GM19043 (cell line): ENCODE data around the gene CREB3L2.
A peak's percentile ranks its signal among the peaks of the same experiment; 100 is the strongest.
"Not testable (repeated sequence)": the region's sequence is repeated elsewhere in the genome, so short reads cannot be mapped to it uniquely, and the experiment has no call there.

Experiments used
- ATAC-seq: cut with Tn5 transposase; IDR thresholded peaks from one replicate; pipeline ENCODE4 v1.9.1; 2021; ENCODE audit warnings: low read depth; ENCODE audit not compliant: unreplicated experiment

Gene CREB3L2

DNA sequence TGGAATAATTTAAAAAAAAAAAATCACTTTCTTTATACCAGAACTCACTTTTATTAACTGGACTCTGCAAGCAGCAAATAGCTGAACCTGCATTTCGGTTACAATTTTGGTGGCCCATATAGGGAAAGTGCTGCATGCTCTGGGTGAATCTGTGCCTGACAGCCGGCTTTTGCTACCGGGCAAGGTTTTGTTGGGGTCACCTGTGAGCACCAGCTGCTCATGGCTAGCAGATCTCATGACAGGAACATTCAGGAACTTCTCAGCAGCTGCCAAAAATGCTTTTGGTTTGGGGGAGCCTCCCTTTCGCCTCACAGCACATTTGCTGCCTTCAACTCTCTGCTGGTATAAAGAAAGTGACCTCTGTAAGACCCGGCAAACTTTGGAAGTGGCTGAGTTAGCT, 13.2 kb upstream of the CREB3L2 start:
- ATAC-seq: no peak

DNA sequence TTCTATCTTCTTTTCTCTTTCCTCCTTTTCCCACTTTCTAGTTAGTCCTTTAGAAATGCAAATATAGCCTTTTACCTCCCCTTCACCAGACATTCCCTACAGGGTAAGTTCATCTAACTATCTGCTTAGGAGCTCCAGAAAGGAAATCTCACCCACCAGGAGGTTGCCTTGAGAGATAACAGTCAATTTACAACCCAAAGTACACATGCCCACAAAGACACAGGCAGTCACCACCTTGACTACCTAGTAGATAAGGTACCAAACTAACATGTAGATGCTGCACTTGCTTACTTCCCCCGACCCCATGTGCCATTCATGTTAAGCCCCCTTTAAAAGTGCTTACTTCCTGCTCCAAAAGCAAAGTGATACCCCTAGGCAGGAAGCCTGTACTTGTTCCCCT, 12.8 kb upstream of the CREB3L2 start:
- ATAC-seq: no peak

DNA sequence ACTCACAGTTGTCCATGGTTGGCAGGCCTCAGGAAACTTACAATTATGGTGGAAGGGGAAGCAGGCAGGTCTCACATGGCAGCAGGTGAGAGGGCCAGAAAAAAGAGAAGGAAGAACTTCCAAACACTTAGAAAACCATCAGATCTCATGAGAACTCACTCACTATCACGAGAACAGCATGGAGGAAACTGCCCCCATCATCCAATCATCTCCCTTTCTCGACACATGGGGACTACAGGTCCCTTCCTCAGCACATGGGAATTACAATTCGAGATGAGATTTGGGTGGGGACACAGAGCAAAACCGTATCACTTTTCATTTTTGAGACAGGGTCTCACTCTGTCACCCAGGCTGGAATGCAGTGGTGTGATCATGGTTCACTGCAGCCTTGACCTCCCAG, 12.3 kb upstream of the CREB3L2 start:
- not testable (repeated sequence) for ATAC-seq

DNA sequence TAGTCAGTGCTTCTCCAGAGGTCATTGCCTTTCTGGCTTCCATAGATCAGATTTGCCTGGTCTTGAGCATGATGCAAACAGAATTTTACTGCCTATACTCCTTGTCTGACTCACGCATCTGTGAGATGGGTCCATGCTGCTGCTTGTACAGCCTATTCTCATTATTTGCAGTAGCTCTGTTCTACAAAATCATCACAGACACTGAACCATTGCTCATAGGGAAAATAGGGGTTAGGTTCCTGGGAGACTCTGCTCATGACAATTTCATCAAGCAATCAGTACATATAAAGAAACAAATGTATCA, 7.4 kb upstream of the CREB3L2 start:
- no peak for ATAC-seq

DNA sequence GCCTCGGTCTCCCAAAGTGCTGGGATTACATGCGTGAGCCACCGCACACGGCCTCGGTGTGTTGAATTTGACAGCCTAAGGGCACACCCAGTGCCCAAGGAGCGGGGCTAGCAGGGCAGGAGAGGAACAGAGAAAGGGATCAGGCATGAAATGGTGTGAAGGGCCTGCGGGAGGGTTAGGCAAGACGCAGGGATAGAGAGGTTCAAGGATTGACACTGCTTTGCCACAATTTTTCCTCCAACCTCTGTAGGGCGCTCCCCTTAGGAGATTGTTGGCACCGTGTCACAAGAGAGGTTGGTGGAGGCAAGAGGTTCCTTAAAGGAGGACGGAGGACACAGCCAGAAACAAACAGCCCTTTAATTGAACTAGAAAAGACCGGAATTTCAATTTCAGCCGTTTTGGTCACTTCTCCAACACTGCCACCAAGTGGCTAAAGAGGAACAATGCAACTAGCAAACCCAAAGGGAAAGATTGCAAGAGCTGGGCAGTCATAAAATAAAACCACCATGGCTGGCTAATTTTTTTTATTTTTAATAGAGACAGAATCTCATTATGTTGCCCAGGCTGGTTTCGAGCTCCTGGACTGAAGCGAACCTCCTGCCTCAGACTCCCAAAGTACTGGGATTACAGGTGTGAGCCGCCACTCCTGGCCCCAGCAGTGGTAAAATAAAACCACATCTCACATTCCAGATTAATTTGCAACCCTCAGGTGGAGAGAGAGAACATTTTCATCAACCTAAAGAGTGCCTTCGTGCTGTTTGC, 6.9 kb upstream of the CREB3L2 start:
- ATAC-seq: peak; percentile 49

DNA sequence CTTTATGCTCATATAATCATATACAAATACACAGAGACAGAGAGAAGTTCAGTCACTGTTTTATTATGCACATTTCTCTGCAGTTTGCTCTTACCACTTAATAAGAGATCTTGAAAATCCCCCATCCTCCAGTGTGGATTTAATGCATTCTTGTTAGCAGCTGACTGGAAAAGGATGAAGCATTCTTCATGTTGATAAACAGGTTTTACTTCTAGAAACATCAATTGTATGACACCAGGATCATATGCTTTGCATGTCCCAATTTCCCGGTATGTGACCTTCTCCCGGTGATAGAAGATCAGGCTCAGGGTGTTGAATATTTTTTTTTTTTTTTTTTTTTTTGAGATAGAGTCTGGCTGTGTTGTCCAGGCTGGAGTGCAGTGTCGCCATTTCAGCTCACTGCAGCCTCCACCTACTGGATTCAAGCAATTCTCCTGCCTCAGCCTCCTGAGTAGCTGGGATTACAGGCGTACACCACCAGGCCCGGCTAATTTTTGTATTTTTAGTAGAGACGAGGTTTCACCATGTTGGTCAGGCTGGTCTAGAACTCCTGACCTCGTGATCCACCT, 6.2 kb upstream of the CREB3L2 start:
- ATAC-seq: no peak

DNA sequence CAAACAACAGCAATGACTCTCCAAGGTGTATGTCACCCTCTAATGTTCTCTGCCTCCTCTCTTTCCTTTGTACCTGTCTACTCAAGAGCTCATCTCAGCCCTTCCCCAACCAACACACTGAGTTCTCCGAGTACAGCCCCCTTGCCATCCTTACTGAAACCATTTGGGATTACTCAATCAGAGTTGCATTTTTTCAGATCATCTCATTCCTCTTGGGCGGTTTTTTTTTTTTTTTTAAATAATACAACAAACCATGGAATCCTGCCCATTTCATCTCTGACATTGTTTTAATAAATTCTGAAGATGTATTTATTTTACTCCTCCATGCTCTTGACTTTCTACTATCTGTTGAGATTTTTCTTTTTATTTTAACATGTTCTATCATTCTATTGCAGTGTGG, 4.2 kb upstream of the CREB3L2 start:
- ATAC-seq: no peak

DNA sequence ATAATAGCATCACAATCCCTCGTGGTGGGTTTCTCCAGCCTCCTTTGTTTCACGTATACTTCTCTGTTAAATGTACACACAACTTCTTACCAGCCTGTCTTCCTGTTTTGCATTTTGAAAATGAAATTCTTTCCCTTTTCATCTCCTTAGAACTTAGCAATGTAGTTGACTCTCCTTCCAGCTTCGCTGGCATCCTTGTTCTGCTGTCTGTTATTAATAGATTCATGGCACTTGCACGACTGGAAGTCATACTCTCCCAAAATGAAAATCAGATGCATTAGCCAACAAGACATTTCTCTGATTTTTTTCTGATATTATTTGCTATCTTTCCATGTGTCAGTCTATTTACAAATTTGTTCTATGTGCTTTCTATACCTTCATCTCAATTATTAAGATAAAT, 3.0 kb upstream of the CREB3L2 start:
- ATAC-seq: no peak

DNA sequence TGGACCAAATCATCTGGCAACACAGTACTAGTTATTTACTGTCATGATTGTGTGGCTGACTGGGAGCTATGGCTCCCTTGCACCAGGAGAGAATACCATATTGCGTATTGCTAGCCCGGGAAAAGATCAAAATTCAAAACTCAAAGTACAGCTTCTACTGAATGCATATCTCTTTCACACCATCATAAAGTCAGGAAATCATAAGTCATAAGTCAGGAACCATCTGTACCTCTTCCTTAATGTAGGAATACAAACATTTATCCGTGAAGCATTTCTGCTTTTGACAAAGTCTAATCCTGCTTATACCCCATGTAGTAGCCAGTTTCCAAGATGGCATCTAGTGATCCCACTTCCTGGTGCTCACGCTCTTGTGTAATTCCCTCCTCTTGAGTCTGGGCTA, 2.2 kb upstream of the CREB3L2 start:
- no peak for ATAC-seq

DNA sequence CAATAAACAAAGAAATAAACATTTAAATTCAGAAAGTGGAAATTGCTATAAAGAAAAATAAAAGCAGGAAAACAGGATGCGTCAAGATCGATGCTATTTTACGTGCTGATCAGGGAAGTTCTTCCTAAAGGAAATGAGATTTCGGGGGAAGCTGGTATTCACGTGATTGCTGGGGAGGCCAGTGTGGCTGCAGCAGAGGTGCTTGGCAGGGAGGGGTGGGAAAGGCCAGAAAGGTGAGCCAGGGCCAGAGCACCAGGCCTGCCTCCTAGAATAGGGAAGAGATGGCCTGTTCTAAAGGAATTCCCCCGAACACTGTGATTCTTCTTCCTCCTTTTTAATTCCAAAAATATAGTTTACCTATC, 923 bp upstream of the CREB3L2 start:
- ATAC-seq: no peak

DNA sequence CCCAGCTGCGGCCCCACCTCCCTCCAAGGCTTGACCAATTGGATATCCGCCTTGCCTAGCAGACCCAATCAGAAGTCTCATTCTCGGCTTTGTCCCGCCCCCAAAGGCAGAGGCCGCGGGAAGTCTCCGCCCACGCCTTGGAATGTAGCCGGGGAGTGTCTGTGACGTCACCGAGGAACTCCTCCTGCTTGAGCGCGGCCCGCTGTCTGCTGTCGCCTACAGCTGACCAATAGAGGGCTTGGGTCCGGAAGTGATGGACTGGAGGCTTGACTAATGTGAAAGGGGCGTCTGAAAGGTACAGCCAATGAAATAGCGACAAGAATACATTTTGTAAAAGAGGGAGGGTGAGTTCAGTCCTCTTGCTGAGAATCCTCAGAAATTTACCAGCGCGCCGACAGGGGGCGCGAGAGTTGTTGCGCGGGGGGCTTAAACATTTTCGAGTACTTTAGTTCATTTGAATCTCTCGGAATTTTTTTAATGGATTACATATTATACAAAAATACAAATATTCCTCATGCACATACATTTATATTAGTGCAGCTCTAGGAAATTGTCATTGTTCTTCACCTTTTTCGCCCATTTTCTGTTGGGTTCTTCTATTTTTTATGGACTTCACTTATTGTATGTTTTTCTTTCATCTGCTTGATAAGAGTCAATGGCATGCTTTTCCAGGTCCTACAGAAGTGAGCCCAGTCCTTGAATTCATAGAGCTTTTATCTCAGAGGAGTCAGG, 376 bp upstream of the CREB3L2 start:
- ATAC-seq: peak; percentile 97

DNA sequence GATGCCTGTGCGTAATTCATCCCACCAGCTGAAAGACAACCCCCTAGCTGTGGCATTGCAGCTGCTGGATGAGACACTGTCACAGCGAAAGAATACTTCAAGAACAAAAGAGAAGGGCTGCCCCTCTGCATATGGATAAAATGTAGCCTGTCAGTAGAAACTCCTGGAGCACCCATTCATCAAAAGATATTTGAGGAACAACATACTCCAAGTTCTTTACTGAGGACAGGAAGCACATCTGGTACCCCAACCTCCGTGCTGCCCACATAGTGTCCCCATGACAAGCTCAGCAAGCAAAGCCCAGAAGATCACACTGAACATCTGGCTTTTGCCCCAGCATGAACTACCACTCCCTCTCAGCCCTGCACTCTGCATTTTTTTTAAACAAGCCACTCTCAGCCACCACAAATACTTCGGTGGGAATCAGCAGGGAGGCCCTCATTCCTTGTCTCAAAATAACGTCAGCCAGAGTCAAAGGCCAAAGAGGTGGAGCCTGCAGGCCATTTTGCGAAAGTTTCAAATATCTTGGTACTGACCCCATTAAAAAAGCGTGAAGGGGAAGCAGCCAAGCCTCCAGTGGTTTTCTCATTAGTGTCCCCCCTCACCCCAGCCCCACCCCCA, 1.7 kb downstream of the CREB3L2 start:
- no peak for ATAC-seq

DNA sequence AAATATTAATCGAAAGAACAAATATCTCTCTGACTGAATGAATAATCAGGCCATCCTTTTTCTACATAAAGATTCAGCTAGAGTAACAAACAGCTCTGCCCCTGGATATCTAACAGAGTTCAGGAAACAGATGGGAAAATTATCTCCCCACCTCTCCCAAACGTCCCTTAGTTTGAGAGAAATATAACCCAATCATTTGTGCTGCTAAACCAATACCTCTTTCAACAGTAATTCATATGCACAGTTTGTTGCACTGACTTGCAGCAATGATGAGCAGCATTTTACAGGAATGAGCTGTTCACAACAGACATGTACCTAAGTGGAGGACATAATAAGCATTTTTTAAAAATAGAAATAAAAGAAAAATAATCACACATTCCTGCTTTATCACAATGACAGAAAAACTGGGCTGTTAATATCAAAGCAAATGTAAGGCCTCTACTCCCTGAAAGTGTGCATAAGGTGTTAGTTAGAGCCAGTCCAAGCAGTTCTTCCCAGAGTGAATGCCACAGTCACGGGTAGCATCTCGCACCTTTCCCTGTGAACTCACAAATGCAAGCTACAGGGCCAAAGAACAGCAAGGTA, 2.3 kb downstream of the CREB3L2 start:
- no peak for ATAC-seq

DNA sequence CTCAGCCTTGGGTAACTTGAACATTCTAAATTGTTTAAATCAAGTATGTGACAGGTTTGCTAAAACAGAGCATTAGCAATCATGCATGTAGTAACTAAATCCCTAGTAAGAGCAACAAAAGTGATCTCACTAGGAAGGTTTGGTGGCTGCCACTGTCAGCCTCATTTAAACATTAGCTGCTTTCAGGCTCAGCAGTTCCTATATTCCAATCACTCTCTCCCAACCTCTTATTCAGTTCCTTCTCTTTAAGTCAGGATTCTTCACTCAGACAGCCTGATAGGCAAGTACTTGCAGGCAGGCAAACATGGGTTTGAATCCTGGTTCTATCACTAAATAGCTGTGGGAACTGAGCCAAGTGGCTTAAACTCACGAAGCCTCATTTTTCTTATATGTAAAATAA, 3.6 kb downstream of the CREB3L2 start:
- no peak for ATAC-seq

DNA sequence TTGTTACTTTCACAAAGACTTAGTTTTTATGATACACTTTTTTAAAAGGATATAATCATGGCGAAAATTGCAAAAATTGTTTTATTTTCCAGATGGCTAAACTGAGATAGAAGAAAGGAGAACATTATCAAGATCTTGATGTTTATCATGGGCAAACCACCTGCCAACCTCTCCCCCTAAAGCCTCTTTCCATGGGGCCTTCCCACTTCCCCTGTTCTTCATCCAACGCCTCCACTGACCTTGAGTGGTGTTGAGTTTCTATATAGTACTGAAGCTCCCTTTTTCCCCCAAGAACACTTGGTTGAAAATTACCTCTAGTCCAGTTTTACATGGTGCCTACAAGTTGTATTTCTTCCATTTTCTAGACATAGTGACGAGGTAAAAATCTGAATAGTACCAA, 5.0 kb downstream of the CREB3L2 start:
- ATAC-seq: no peak

DNA sequence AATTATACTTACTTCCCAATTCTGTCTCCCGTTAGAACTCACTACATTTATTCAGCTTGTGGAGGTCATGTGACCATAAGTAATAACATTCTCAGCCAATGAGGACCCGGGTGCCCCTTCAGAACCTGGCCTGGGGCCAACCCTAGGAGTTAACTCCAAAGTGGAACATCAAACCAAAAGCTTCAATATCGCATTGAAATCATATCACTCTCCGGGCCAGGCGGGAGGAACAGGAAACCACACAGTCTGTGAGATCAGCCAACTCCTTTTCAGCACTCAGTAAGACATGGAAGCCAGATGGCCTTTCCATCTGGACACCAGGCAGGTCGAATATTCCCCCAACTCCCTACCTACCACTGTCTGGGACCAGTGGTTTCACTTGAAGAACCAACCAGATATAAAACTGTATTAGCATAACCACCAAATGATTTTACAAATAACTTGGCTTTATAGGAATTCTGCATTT, 5.5 kb downstream of the CREB3L2 start:
- no peak for ATAC-seq

DNA sequence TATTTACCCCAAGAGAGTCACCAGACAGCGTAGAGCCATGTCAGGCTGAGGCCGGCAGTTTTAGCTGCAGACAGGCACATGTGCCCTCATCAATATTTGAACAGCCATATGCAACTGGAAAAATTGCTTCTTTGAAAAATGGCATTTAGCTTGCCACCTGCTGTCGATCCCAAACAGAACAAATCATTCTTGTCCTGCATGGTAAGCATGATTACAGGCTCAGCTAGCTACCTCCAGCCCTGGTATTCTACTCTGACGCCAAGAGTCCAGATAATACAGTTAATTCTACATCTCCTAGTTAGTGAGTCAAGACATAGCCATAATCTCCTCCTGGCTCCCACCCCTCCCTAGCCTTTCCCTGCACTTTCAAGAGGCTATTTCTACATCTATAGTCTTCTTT, 7.7 kb downstream of the CREB3L2 start:
- ATAC-seq: no peak

DNA sequence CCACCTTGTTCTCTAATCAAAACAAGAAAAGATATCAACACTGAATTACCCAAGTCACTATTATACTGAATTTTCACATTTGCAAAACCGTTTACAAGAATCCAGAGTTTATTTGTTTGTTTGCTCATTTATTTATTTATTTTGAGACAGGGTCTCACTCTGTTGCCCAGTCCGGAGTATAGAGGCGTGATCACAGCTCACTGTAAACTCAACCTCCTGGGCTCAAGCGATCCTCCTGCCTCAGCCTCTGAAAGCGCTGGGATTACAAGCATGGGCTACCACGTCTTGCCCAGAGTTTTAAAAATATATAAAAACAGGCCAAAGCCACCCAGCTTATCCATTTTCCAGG, 8.5 kb downstream of the CREB3L2 start:
- no peak for ATAC-seq

DNA sequence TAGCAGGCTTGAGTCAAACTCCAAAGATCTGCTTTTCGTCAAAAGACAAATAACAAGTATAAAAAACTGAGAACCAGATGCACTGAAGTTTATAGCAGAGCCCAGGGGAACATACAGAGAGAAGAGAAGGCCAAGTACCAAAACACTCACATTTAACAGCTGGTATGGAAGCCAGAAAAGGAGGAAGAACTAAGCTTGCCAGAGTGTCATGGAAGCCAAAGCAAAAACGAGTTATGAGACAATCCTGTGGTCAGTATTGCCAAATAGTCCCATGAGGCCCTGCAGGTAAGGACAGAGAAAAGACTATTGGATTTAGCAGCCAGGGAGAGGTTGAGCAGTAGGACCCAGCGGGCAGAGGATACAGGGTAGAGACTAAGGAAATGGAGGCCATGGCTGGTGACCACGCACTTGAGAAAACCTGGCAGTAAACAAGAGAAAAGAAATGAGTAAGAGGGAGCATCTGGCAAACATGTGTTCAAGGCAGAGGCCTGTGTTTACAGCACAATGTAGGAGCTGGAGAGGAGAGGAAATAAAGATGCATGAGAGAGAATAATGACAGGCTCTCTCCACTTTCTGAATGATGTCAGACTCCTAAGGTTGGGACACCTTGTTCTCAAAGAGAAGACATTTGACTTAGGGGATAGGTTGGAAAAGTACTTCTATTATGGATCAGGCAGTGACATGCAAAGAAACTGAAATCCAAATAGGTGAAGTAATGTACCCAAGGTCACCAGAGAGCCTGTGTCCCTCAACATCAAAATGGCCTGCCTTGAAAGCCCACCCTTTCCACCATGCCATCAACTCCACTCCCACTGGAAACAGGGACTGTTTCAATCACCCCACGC, 9.1 kb downstream of the CREB3L2 start:
- peak; percentile 41 for ATAC-seq

DNA sequence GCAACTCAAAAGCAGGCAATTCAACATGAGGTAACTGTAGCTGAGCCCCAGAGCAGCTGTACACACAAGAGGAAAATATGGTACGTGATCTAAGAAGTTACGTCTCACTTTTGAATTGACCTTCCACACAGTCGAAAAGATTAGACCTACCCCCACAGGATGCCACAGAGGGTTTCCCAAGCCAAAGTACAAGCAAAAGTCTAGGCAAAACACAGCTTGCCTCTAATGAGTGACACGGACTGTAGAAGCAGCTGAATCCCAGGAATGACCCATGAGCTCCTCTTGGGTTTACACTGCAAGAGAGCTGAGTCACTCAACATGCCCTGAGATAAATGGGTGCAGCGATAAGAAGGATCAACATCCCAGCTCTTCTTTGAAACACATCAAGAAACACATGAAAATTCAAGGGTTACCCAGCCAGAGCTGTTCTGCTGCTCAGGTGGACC, 9.8 kb downstream of the CREB3L2 start:
- no peak for ATAC-seq
